H4 (cell line): ENCODE measurements around the gene MTG1. TPM values are rescaled to one million over a fixed set of nuclear protein-coding genes. Genes with fewer than 3 reads are reported as not detected.

Experiments used
- DNase-seq: peaks from one replicate; pipeline ENCODE4 v3.0.0-alpha.2; 2015; ENCODE audit warnings: low spot score
- total RNA-seq: library from RNA; depleted of rRNA; stranded (reverse); fragments of >200 nt; shearing (Covaris generic); gene quantifications from 2 replicates; pipeline ENCODE4 v1.2.3, GENCODE V29; 2014

Gene MTG1
- total RNA-seq, 1 experiment from 2014 or later = 22.5 TPM

DNA sequence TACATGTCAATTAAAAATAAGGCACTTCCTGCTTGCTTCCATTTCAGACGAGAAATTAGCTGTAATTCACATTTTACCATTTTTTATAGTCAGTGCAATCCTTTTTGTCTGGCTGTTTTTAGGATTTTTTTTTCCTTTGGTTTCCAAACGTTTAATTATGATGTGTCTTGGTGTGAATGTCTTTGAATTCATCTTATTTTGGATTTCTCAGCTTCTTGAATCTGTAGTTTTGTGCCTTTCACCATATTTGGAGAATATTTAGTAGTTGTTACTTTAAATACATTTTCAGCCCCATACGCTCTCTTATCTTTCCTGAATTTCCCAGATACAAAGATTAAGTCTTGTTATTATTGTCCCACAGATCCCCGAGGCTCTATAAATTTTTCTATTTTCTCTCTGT lies 57.4 kb downstream of the MTG1 start:
- no peak for DNase-seq

- no peak for DNase-seq
Measured at GRCh38 chr10:133452453-133452852, 58.5 kb downstream of the MTG1 start.

- DNase-seq = no peak
Measured at GRCh38 chr10:133453516-133454203, 59.7 kb downstream of the MTG1 start, which contains the start of gene SCART1. SCART1 (plus strand) TSS chr10:133453945; CDS start chr10:133453998, 53 bp downstream.

- no peak for DNase-seq
Measured at GRCh38 chr10:133454204-133454893, 60.4 kb downstream of the MTG1 start.

DNA sequence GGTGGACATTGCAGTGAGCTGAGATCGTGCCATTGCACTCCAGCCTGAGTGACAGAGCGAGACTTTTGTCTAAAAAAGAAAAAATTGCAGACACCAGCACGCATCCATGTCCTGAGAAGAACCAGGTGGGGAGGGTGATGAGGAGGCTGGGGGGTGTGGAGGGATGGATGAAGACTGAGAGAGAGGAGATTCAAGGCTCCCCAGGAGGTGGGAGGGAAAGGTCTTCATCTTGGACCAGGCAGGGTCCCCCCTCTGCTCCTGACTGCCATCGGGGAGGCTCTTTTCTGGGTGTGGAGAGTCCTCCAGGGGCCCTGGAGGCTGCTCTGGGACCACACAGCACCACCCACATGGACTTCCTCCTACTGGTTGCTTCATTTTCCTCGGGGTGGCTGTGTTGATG lies 61.2 kb downstream of the MTG1 start:
- DNase-seq = no peak

GRCh38 chr10:133455611-133456031 lies 61.7 kb downstream of the MTG1 start:
- no peak for DNase-seq

- DNase-seq = no peak
Measured at GRCh38 chr10:133456041-133456951, 62.3 kb downstream of the MTG1 start.

GRCh38 chr10:133457100-133457841 lies 63.3 kb downstream of the MTG1 start:
- DNase-seq = no peak

DNA sequence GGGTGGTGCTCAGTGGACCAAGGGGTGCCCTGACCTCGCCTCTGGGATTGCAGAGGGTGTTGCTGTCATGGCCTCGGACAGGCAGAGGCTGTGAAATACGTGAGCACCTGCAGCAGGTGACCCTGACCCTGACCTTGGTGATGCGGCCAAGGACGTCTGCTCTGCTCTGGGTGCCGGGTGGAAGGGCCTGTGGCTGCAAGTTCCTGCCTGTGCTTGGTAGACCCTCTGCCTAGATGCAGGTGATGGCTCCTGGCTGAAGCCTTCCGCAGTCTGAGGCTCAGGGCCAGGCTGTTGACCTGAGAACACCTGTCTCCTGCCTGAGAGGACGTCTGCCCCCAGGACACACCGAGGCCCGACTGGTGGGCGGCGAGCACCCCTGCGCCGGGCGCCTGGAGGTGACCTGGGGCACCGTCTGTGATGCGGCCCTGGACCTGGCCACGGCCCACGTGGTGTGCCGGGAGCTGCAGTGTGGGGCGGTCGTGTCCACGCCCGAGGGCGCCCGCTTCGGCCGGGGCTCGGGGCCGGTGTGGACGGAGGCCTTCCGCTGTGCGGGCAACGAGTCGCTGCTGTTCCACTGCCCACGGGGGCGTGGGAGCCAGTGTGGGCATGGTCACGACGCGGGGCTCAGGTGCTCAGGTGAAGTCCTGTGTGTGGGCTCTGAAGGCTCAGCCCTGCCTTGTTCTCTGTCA lies 64.2 kb downstream of the MTG1 start:
- no peak for DNase-seq

GRCh38 chr10:133458710-133459453 lies 64.9 kb downstream of the MTG1 start:
- no peak for DNase-seq

- DNase-seq = no peak
Measured at GRCh38 chr10:133459454-133460207, 65.7 kb downstream of the MTG1 start.

GRCh38 chr10:133460208-133460769 lies 66.3 kb downstream of the MTG1 start:
- DNase-seq = no peak

GRCh38 chr10:133461027-133461426 lies 67.1 kb downstream of the MTG1 start:
- DNase-seq = no peak

GRCh38 chr10:133461841-133462240 lies 67.9 kb downstream of the MTG1 start:
- no peak for DNase-seq

GRCh38 chr10:133462512-133463305 lies 68.8 kb downstream of the MTG1 start:
- no peak for DNase-seq

DNA sequence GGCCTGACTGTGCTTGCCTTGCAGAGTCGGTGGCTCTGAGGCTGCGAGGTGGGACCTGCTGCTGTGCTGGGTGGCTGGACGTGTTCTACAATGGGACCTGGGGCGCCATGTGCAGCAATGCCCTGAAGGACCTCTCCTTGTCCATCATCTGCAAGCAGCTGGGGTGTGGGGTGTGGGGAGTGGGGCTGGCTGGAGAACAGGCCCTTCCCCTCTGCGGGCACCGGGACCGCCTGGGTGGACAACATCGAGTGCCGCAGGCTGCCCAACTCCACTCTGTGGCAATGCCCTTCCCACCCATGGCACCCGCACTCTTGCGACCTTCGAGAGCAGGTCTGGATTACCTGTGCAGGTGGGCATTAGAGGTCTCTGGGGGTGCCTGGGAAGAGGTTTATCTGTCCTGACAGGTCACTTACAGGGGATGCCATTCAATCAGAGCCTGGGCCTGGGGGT lies 70.7 kb downstream of the MTG1 start:
- no peak for DNase-seq

GRCh38 chr10:133465191-133465949 lies 71.4 kb downstream of the MTG1 start:
- no peak for DNase-seq
